ENCODE data around the gene ZNF81. TPM values are rescaled to one million over a fixed set of nuclear protein-coding genes. Genes with fewer than 3 reads are reported as not detected.
"Not testable (repeated sequence)": the region's sequence is repeated elsewhere in the genome, so short reads cannot be mapped to it uniquely, and the experiment has no call there.

Gene ZNF81
- total RNA-seq (10 to 100 TPM; 12.7 to 13.3 TPM), polyA plus RNA-seq (1 to 10 TPM; 1.5 to 4.8 (median 4.0) TPM), total RNA-seq (13.0 to 26.5 (median 19.5) reads per million in 6 experiments)

DNA sequence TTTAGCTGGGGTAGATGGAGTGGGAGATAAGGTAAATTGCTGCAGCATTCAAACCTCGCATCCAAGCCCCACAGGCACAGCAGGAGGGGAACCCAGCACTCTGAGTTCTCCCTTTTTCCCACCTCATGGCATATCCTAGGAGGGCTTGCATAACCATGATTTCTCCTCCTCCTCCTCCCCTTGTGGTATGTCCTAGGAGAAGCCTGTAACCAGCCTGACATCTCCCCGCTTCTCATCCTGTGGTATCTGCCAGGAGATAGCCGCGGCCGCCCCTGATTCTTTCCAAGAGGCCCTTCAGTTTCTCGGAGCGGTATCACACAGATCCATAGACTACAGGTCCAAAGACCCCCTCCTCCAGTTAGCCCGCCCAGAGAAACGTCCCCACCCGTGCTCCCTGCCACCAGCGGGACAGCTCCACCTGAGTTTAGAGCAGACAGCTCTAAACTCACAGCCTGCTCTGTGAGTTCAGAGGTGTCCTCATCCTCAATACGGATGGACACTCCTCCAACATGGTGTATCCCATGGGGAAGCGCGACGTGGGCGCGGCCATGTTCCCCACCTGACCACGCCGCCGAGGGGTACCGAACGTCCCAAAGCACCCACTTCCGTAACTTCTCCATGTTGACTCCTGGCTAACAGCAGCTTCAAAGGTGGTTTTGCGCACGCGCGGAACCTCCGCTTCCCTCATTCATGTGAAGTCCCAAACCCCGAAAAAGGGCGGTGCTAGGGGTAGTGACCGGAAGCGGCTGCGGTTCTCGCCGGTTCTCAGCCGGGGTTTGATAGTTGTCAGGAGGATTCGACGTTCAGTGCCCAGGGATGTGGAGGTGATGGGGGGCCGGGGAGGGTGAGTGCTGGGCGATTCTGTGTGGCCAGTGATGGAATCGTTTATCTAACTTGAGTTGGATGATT lies at the start of gene ZNF81:
TSS of gene ZNF81 (plus strand) at position 739 of the 909 bp plus-strand sequence. CDS start 9,366 bp downstream, outside the sequence.
- peak; percentile 75 to 96 (median 87) for DNase-seq
- no peaks in the 10 kb centered on the region for H3K27me3 Mint-ChIP-seq
- peaks cover 0 to 4% (median 0%) of the 10 kb centered on the region in 3 donors for H3K36me3 Mint-ChIP-seq
- peak; percentile 96 to 98 for ATAC-seq
- POLR2A ChIA-PET: interaction anchor here (0.6 to 2.0 kb wide), 5 partner anchors 9 to 281 kb away, joined by 3 to 8 read pairs (median 3); partner anchors contain the start of gene ELK1
- peak within 1 kb of the TSS; percentile 93 to 99 (median 99) for H3K4me3 Mint-ChIP-seq
- H3K4me1 Mint-ChIP-seq: peaks cover 7 to 29% (median 19%) of the 10 kb centered on the region in 4 donors
- H3K9me3 Mint-ChIP-seq: no peaks in the 10 kb centered on the region
- H3K27ac Mint-ChIP-seq: peak within 1 kb of the TSS; percentile 97 to 99 (median 98)

DNA sequence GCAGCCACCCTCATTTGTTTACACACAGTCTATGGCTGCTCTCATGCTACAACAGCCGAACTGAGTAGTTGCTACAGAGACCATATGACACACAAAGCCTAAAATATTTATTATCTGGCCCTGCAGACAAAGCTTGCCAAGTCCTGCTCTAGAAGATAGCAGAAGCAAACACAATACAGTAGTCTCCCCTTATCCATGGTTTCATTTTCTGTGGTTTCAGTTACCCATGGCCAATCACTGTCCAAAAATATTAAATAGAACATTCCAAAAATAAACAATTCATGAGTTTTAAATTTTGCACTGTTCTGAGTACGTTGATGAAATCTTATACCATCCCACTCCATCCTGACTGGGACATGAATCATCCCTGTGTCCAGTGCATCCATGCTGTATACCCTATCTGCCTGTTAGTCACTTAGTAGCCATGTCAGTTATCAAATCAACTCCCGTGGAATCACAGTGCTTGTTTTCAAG lies 40.2 kb upstream of the ZNF81 start:
- H3K27me3 Mint-ChIP-seq: peaks cover 0 to 3% (median 0%) of the 10 kb centered on the region in 5 donors
- no peak overlapping the region for H3K27ac Mint-ChIP-seq
- POLR2A ChIA-PET: no interaction called here
- ATAC-seq (no peak), DNase-seq (no peak)
- no peaks in the 10 kb centered on the region for H3K4me1 Mint-ChIP-seq
- no peak overlapping the region for H3K4me3 Mint-ChIP-seq
- H3K36me3 Mint-ChIP-seq: no peaks in the 10 kb centered on the region
- no peaks in the 10 kb centered on the region for H3K9me3 Mint-ChIP-seq

DNA sequence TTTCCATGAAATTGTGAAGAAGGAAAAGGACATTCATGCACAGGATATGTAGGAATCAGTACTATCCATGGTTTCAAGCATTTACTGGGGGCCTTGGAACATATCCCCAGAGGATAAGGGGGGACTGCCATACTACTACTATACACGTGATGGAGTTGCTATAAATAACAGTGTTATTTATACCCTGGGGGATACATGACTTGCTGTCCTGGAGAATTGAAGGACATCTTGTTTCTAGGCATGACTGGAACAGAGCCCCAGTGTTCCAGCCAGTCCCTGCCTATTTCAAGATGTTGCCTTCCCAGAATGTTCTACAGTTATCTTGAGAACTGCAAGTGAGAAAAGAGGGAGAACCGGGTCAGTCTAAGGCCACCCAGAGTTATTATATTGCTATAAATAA lies 39.6 kb upstream of the ZNF81 start:
- Mint-ChIP-seq H3K27ac (no peak overlapping the region), H3K4me1 (no peaks in the 10 kb centered on the region), H3K4me3 (no peak overlapping the region), H3K27me3 (peaks cover 0 to 3% (median 0%) of the 10 kb centered on the region in 5 donors), H3K36me3 (no peaks in the 10 kb centered on the region), H3K9me3 (no peaks in the 10 kb centered on the region)
- ATAC-seq (no peak), DNase-seq (no peak)
- POLR2A ChIA-PET: no interaction called here

DNA sequence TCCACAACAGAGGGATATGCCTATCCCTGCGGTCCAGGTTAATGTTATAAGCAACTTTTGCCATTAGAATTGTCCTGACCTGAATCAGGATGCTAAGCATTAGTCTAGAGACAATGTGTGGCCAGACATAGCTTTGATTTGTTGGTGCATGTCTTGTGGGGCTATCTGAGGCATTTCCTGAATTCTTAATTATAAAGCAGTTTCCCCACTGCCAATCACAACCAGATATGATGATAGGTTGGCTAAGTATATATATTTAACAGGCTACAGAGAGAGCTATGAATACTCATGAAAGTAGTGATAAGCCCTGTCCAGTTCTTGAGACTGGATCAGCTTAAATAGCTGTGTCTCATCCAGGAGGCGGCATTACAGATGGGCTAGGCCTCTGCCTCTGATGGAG lies 37.8 kb upstream of the ZNF81 start:
- ATAC-seq (no peak), DNase-seq (no peak)
- Mint-ChIP-seq H3K27me3 (peaks cover 0 to 2% (median 0%) of the 10 kb centered on the region in 5 donors), H3K27ac (no peak overlapping the region), H3K4me3 (no peak overlapping the region), H3K36me3 (no peaks in the 10 kb centered on the region), H3K9me3 (no peaks in the 10 kb centered on the region), H3K4me1 (no peaks in the 10 kb centered on the region)
- POLR2A ChIA-PET: no interaction called here

DNA sequence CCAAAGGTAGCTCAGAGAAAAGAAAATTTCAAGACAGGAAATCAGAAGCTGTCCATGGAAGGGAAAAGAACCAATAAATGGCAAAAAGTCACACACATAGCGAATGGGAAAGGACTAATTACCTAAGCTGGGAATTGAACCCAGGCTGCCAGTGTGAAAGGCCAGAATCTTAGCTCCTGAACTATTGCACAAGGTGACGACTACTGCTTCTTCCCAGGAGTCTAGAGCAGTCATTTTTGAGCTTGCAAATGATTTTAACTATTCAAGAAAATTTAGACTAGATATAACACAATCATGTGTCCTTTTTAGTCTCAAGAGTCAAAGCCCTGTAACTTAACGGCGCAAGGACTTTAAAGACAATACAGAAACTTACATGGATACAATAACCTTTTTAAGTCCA lies 34.1 kb upstream of the ZNF81 start:
- Mint-ChIP-seq H3K27ac (no peak overlapping the region), H3K36me3 (no peaks in the 10 kb centered on the region), H3K27me3 (peaks cover 0 to 2% (median 0%) of the 10 kb centered on the region in 5 donors), H3K4me1 (no peaks in the 10 kb centered on the region), H3K4me3 (no peak overlapping the region), H3K9me3 (no peaks in the 10 kb centered on the region)
- DNase-seq: no peak
- ATAC-seq: no peak
- POLR2A ChIA-PET: no interaction called here

DNA sequence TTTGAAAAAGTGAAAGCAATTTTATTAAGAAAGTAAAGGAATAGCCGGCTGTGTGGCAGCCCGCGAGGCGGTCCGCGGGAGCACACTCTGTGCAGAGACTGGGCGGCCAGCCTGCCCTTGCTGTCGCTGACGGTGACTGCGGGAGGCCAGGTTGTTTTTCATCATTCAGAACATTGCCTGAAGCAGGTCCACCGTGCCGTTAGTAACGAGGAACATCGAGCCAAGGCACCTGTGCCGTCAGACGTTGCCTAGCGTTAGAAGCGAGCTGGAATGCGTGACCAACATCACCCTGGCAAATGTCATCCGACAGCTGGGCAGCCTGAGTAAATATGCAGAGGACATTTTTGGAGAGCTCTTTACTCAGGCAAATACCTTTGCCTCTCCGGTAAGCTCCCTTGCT lies 33.6 kb upstream of the ZNF81 start:
- DNase-seq, POLR2A ChIA-PET, H3K4me3 Mint-ChIP-seq, H3K4me1 Mint-ChIP-seq, H3K9me3 Mint-ChIP-seq, H3K36me3 Mint-ChIP-seq, H3K27me3 Mint-ChIP-seq, ATAC-seq, H3K27ac Mint-ChIP-seq: not testable (repeated sequence)

DNA sequence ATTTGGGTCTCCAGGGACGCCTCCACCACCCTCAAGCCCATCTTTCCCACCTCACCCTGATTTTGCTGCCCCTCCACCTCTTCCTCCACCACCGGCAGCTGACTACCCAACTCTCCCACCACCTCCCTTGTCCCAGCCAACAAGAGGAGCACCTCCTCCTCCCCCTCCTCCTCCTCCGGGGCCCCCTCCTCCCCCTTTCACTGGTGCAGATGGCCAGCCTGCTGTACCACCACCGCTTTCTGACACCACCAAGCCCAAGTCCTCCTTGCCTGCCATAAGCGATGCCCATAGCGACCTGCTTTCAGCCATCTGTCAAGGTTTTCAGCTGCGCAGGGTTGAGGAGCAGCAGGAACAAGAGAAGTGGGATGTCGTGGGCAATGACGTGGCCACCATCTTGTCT lies 32.4 kb upstream of the ZNF81 start:
- H3K27me3 Mint-ChIP-seq: peaks cover 0 to 2% (median 0%) of the 10 kb centered on the region in 5 donors
- H3K36me3 Mint-ChIP-seq: no peaks in the 10 kb centered on the region
- no peak overlapping the region for H3K27ac Mint-ChIP-seq
- DNase-seq (no peak), ATAC-seq (no peak)
- no peaks in the 10 kb centered on the region for H3K4me1 Mint-ChIP-seq
- H3K4me3 Mint-ChIP-seq: no peak overlapping the region
- POLR2A ChIA-PET: no interaction called here
- H3K9me3 Mint-ChIP-seq: no peaks in the 10 kb centered on the region

DNA sequence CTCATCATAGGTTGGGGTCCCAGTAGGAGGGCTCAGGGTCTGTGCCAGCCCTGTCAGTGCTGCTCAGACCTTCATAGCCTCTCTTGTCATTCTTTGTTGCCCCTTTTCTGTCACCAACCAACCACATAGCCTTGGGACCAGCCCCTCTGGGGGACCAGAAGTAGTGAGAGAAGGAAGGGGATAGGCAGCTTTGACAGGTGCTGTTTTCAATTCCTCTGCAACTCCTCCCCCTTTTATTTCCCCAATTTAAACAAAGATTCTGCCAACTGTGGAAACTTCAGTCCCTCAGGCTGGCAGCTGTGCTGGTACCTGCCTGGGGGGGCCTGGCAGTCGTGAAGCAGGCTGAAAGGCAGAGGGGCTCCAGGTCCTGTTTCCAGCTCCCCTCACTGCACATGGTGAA lies 30.9 kb upstream of the ZNF81 start:
- H3K4me1 Mint-ChIP-seq, H3K36me3 Mint-ChIP-seq, H3K4me3 Mint-ChIP-seq, DNase-seq, H3K9me3 Mint-ChIP-seq, H3K27me3 Mint-ChIP-seq, ATAC-seq, POLR2A ChIA-PET, H3K27ac Mint-ChIP-seq: not testable (repeated sequence)

DNA sequence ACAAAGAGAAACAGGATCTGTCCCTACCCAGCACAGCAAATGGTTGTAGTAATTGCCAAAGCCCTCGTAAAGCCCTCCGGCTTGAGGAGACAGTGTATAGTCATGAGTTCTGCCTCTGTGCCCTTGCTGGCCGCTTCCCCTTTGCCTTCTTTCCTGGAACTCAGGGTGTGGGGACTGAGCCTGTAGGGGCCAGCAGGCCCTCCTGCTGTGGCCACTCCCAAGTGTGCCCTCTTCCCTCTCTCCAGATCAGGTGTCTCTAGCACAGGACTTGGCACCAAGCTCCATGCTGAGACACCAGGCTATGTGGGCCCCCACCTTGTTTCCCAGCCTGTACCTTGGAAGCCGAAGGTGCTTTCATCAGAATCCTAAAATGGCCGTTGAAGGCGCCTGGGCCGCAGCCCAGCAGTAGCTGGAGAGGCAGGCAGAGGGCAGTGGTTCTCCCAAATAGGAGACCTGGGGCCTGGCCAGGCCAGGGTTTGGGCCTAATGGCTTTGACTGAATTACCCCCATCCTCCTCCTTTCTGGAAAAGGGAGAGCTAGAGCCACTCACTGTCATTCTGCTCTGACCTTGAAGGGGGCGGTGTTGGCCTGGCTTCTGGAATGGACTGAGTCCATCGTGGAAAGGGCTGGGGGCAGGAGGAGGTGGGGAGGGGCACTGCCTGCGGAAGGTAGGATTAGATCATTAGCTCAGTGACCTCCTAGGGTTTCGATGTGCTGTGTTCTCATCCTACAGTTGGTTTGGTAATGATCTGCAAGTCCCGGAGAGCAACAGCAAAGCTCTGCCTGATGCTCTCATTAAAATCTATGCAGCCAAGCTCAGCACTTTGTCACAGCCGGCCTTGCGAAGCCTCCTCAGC lies 30.1 kb upstream of the ZNF81 start:
- H3K9me3 Mint-ChIP-seq, H3K4me1 Mint-ChIP-seq, H3K27me3 Mint-ChIP-seq, H3K36me3 Mint-ChIP-seq, DNase-seq, H3K4me3 Mint-ChIP-seq, POLR2A ChIA-PET, H3K27ac Mint-ChIP-seq, ATAC-seq: not testable (repeated sequence)

DNA sequence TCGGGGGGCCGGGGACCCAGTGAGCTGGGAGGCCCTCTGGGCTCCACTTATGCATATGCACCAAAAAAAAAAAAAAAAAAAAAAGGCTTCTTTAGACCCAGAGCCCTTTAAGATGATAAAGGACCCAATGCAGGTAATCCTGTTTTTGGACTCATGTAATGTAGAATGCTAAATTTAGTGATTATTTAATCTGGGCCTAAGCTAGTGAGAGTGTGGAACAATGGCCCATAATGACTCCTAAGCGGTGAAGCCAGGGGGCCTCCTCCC lies 29.5 kb upstream of the ZNF81 start:
- H3K27me3 Mint-ChIP-seq, POLR2A ChIA-PET, ATAC-seq, H3K27ac Mint-ChIP-seq, H3K4me1 Mint-ChIP-seq, H3K9me3 Mint-ChIP-seq, H3K36me3 Mint-ChIP-seq, H3K4me3 Mint-ChIP-seq, DNase-seq: not testable (repeated sequence)

DNA sequence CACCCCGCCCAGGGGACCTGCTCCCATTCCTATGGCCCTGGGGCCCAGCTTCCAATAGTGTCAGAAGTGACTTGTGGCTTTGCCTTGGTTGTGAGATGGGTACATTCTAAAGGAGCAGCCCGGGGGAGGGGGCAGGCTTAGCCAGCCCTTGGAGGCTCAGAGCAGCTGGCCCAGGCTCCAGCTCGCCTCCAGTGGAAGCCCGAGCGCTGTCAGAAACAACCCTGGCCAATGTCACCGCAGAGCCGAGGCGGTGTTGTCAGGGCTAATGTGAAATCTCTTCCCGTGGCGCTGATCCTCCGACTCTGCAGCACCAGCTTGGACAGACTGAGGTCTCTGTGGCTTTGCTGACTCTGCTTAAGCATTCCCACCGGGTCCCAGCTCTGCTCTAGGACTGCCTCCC lies 29.2 kb upstream of the ZNF81 start:
- H3K27me3 Mint-ChIP-seq: peaks cover 0 to 2% (median 0%) of the 10 kb centered on the region in 5 donors
- H3K4me1 Mint-ChIP-seq: no peaks in the 10 kb centered on the region
- no peaks in the 10 kb centered on the region for H3K9me3 Mint-ChIP-seq
- no peaks in the 10 kb centered on the region for H3K36me3 Mint-ChIP-seq
- H3K27ac Mint-ChIP-seq: no peak overlapping the region
- ATAC-seq: no peak
- POLR2A ChIA-PET: no interaction called here
- no peak for DNase-seq
- no peak overlapping the region for H3K4me3 Mint-ChIP-seq

DNA sequence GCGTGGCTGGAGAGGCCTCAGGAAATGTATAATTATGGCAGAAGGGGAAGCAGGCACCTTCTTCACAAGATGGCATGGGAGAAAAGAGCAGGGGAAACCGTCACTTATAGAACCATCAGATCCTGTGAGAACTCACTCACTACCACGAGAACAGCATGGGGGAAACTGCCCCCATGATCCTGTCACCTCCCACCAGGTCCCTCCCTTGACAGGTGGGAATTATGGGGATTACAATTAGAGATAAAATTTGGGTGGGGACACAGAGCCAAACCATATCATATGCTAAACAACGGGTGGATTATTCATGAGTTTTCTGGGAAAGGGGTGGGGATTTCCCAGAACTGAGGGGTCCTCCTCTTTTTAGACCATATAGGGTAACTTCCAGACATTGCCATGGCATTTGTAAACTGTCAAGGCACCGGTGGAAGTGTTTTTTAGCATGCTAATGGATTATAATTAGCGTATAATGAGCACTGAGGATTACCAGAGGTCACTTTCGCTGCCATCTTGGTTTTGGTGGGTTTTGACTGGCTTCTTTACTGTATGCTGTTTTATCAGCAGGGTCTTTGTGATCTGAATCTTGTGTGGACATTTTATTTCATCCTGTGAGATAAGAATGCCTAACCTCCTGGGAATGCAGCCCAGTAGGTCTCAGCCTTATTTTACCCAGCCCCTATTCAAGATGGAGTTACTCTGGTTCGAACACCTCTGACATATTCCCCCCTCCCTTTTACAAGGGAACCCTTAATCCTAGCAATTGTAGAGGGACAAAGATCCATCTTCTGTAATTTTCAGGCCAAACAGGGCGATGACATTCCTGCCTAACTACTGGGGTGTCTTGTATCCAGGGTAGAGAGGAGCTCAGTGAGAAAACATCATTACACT lies 27.6 kb upstream of the ZNF81 start:
- ATAC-seq (no peak), DNase-seq (no peak)
- H3K27me3 Mint-ChIP-seq: no peaks in the 10 kb centered on the region
- H3K9me3 Mint-ChIP-seq: no peaks in the 10 kb centered on the region
- POLR2A ChIA-PET: no interaction called here
- no peaks in the 10 kb centered on the region for H3K4me1 Mint-ChIP-seq
- H3K27ac Mint-ChIP-seq: peak overlapping the region in 2 of 10 donors; percentile 11 to 40
- no peaks in the 10 kb centered on the region for H3K36me3 Mint-ChIP-seq
- H3K4me3 Mint-ChIP-seq: no peak overlapping the region
